Stimulated activated CD8-positive, alpha-beta memory T cell treated with anti-CD3 and anti-CD28 coated beads, Interleukin-4, amount 100 ng/mL, for 24 hours (primary cell): ENCODE data around the gene C2orf15.
"Not testable (repeated sequence)": the region's sequence is repeated elsewhere in the genome, so short reads cannot be mapped to it uniquely, and the experiment has no call there.

Experiments used
- DNase-seq: peaks from one replicate; pipeline ENCODE4 v3.0.0-alpha.2; 2020; ENCODE audit warnings: low read depth

Gene C2orf15

GRCh38 chr2:99166218-99166617 lies 24.7 kb downstream of the C2orf15 start:
- DNase-seq = no peak

GRCh38 chr2:99169534-99169933 lies 28.0 kb downstream of the C2orf15 start:
- DNase-seq = no peak

- DNase-seq = no peak
These were observed 30.1 kb downstream of the C2orf15 start for GRCh38 chr2:99171377-99172140.

GRCh38 chr2:99180755-99181623 lies 39.5 kb downstream of the C2orf15 start, which contains the start of the genes MITD1 and MRPL30:
TSS of gene MITD1 (minus strand) at chr2:99181058. CDS start at chr2:99180981, 77 bp downstream.
TSS of gene MRPL30 (plus strand) at chr2:99181184. CDS start at chr2:99186204, 5,020 bp downstream.
- peak; percentile 79 for DNase-seq

- no peak for DNase-seq
These were observed 40.1 kb downstream of the C2orf15 start for GRCh38 chr2:99181624-99182000.

GRCh38 chr2:99183025-99183424 lies 41.5 kb downstream of the C2orf15 start:
- DNase-seq = no peak

GRCh38 chr2:99184811-99185210 lies 43.3 kb downstream of the C2orf15 start:
- no peak for DNase-seq

GRCh38 chr2:99187011-99187410 lies 45.5 kb downstream of the C2orf15 start:
- DNase-seq = no peak

- no peak for DNase-seq
These were observed 46.9 kb downstream of the C2orf15 start for GRCh38 chr2:99188357-99188756.

GRCh38 chr2:99190548-99190947 lies 49.0 kb downstream of the C2orf15 start:
- no peak for DNase-seq

- DNase-seq = not testable (repeated sequence)
These were observed 50.9 kb downstream of the C2orf15 start for GRCh38 chr2:99192364-99192763.

GRCh38 chr2:99198103-99198841 lies 56.8 kb downstream of the C2orf15 start:
- DNase-seq = no peak

GRCh38 chr2:99200076-99200800 lies 58.7 kb downstream of the C2orf15 start:
- DNase-seq = no peak
